GM23338 (cell line): ENCODE measurements around the gene DGLUCY. TPM values are rescaled to one million over a fixed set of nuclear protein-coding genes. Genes with fewer than 3 reads are reported as not detected.

Source experiments
- ATAC-seq: fragments of 200-7000 bp; cut with Tn5 transposase; 3 replicates; pipeline ENCODE4 v1.9.1; 2020
- DNase-seq: peaks from one replicate; pipeline ENCODE4 v3.0.0-alpha.2; 2015; ENCODE audit warnings: low spot score
- H2AFZ ChIP-seq: fragments of 200-600 bp; sonication (generic); 2 replicates; pipeline ENCODE4 v1.8.0; 2016; ENCODE audit warnings: antibody characterized with exemption, mild to moderate bottlenecking, moderate library complexity
- H3F3A ChIP-seq: fragments of 200-600 bp; sonication (generic); replicated peaks from 2 replicates; pipeline ENCODE4 v1.8.0; 2017; ENCODE audit warnings: antibody characterized with exemption, mixed run types, low read depth
- H3K27ac ChIP-seq: fragments of 200-600 bp; sonication (generic); 2 replicates; pipeline ENCODE4 v1.6.1; 2016; ENCODE audit warnings: low read depth
- H3K27me3 ChIP-seq: fragments of 200-600 bp; sonication (generic); 2 replicates; pipeline ENCODE4 v1.8.0; 2016; ENCODE audit warnings: mild to moderate bottlenecking, mixed run types, moderate library complexity; ENCODE audit not compliant: insufficient read depth
- H3K36me3 ChIP-seq: fragments of 200-600 bp; sonication (generic); 2 replicates; pipeline ENCODE4 v1.8.0; 2016; ENCODE audit warnings: mild to moderate bottlenecking; ENCODE audit not compliant: insufficient read depth
- H3K4me1 ChIP-seq: fragments of 200-600 bp; sonication (generic); 2 replicates; pipeline ENCODE4 v1.8.0; 2016; ENCODE audit warnings: mild to moderate bottlenecking, moderate library complexity; ENCODE audit not compliant: insufficient read depth
- H3K4me2 ChIP-seq: fragments of 200-600 bp; sonication (generic); 2 replicates; pipeline ENCODE4 v1.7.1; 2017; ENCODE audit warnings: mixed run types
- H3K4me3 ChIP-seq: fragments of 200-600 bp; sonication (generic); 2 replicates; pipeline ENCODE4 v1.6.1; 2016; ENCODE audit warnings: mixed run types
- H3K79me2 ChIP-seq: fragments of 200-600 bp; sonication (generic); replicated peaks from 2 replicates; pipeline ENCODE4 v1.8.0; 2017; ENCODE audit warnings: mild to moderate bottlenecking; ENCODE audit not compliant: insufficient read depth
- H3K9me2 ChIP-seq: fragments of 200-600 bp; sonication (generic); 2 replicates; pipeline ENCODE4 v1.8.0; 2017; ENCODE audit not compliant: insufficient read depth
- H4K20me1 ChIP-seq: fragments of 200-600 bp; sonication (generic); replicated peaks from 2 replicates; pipeline ENCODE4 v1.8.0; 2017; ENCODE audit warnings: mild to moderate bottlenecking; ENCODE audit not compliant: insufficient read depth
- H3K27ac Mint-ChIP-seq: 2 replicates; pipeline ENCODE4 v1.8.0; 2020; ENCODE audit warnings: inconsistent platforms, mild to moderate bottlenecking, moderate library complexity, mixed read lengths
- H3K27me3 Mint-ChIP-seq: 3 replicates; pipeline ENCODE4 v1.8.0; 2022; ENCODE audit warnings: low read depth, mild to moderate bottlenecking, moderate library complexity, mixed read lengths, inconsistent platforms; ENCODE audit not compliant: insufficient read depth, poor library complexity
- H3K36me3 Mint-ChIP-seq: 3 replicates; pipeline ENCODE4 v1.8.0; 2021; ENCODE audit warnings: low read depth, mild to moderate bottlenecking, inconsistent platforms, moderate library complexity, mixed read lengths
- H3K4me1 Mint-ChIP-seq: 3 replicates; pipeline ENCODE4 v1.8.0; 2020; ENCODE audit warnings: mild to moderate bottlenecking, inconsistent platforms, mixed read lengths
- H3K4me3 Mint-ChIP-seq: 3 replicates; pipeline ENCODE4 v1.8.0; 2021; ENCODE audit warnings: moderate library complexity, mild to moderate bottlenecking, inconsistent platforms, mixed read lengths
- H3K9me3 Mint-ChIP-seq: 3 replicates; pipeline ENCODE4 v1.8.0; 2020; ENCODE audit warnings: moderate library complexity, mild to moderate bottlenecking, inconsistent platforms, mixed read lengths
- CREB1 ChIP-seq: fragments of 250-450 bp; sonication (Bioruptor Pico); IDR thresholded peaks from 2 replicates; pipeline ENCODE4 v1.5.0; 2020; ENCODE audit warnings: low read depth, mild to moderate bottlenecking, moderate library complexity
- CTCF ChIP-seq, 2 experiments: fragments of 200-600 bp in 1 of 2; sonication (generic) in 1 of 2; conservative IDR thresholded peaks; 2 replicates each; pipeline versions ENCODE4 v1.5.1 to v1.6.1; 2016 to 2017; ENCODE audit warnings: antibody characterized with exemption in 2 of 2, low read depth in 2 of 2, mild to moderate bottlenecking in 2 of 2, moderate library complexity in 1 of 2
- EZH2 ChIP-seq: fragments of 200-600 bp; sonication (generic); IDR thresholded peaks from one replicate; pipeline ENCODE4 v1.8.0; 2017; ENCODE audit warnings: antibody characterized with exemption, mild to moderate bottlenecking, low read depth; ENCODE audit not compliant: unreplicated experiment
- JUNB ChIP-seq: IDR thresholded peaks from one replicate; pipeline ENCODE4 v1.6.1; 2016; ENCODE audit warnings: antibody characterized with exemption; ENCODE audit not compliant: unreplicated experiment
- NANOG ChIP-seq: IDR thresholded peaks from 2 replicates; pipeline ENCODE4 v1.6.1; 2016; ENCODE audit warnings: antibody characterized with exemption, borderline replicate concordance
- POLR2AphosphoS5 ChIP-seq: IDR thresholded peaks from 2 replicates; pipeline ENCODE4 v1.6.1; 2016; ENCODE audit warnings: antibody characterized with exemption, low read depth
- STAT1 ChIP-seq: IDR thresholded peaks from one replicate; pipeline ENCODE4 v1.6.1; 2016; ENCODE audit warnings: antibody characterized with exemption; ENCODE audit not compliant: unreplicated experiment
- ZNF114 ChIP-seq: fragments of 250-450 bp; sonication (Bioruptor Pico); IDR thresholded peaks from 2 replicates; pipeline ENCODE4 v1.5.0; 2020; ENCODE audit warnings: mild to moderate bottlenecking, moderate library complexity
- ZNF331 ChIP-seq: fragments of 250-450 bp; sonication (Bioruptor Pico); IDR thresholded peaks from 2 replicates; pipeline ENCODE4 v1.5.0; 2020; ENCODE audit warnings: low read depth, mild to moderate bottlenecking, moderate library complexity
- ZNF462 ChIP-seq: fragments of 250-450 bp; sonication (Bioruptor Pico); IDR thresholded peaks from 2 replicates; pipeline ENCODE4 v1.5.0; 2020; ENCODE audit warnings: mild to moderate bottlenecking, moderate library complexity
- polyA plus RNA-seq: library from polyadenylated mRNA; unstranded; fragments of >200 nt; fragmentation: Nextera tagmentation; extraction: Ambion mirVana; gene quantifications from 2 replicates; pipeline ENCODE4 v1.2.1, GENCODE V29; 2016
- total RNA-seq: library from RNA; depleted of rRNA; stranded (reverse); fragments of >200 nt; shearing (Covaris generic); gene quantifications from 2 replicates; pipeline ENCODE4 v1.2.3, GENCODE V29; 2014

The DGLUCY gene
- total and polyA plus RNA-seq, 2 experiments from 2014 or later = 14.6 to 31.6 TPM

GRCh38 chr14:91229743-91230200, 115.9 kb downstream of the DGLUCY start:
- H3K79me2 ChIP-seq = no peaks in the 10 kb centered on the region
- no peak overlapping the region for H3K27ac ChIP-seq
- TF ChIP-seq ZNF331 (CRISPR knock-in tag) (no peak), CTCF (conservative IDR thresholded peaks at IDR 0.05; ENCODE audit: low read depth in 2 of 2) (no peak), STAT1 (no peak), POLR2AphosphoS5 (no peak), NANOG (no peak), CREB1 (CRISPR knock-in tag) (no peak), ZNF114 (CRISPR knock-in tag) (no peak), EZH2 (no peak), JUNB (no peak), ZNF462 (CRISPR knock-in tag) (no peak)
- peaks cover 23% of the 10 kb centered on the region for H3K4me1 Mint-ChIP-seq
- no peaks in the 10 kb centered on the region for H3K36me3 ChIP-seq
- peaks cover 23% of the 10 kb centered on the region for H3K36me3 Mint-ChIP-seq
- H4K20me1 ChIP-seq = no peaks in the 10 kb centered on the region; the same call in 1 of the 2 replicates
- no peak overlapping the region; the same call in 1 of the 2 replicates for H3K27ac Mint-ChIP-seq
- H3K27me3 Mint-ChIP-seq = peaks cover 7% of the 10 kb centered on the region
- H3K9me3 Mint-ChIP-seq = peaks cover 24% of the 10 kb centered on the region
- no peak overlapping the region for H3K4me3 Mint-ChIP-seq
- H3F3A ChIP-seq = no peaks in the 10 kb centered on the region
- H3K4me1 ChIP-seq = peaks cover 17% of the 10 kb centered on the region; the same call in 1 of the 2 replicates
- H3K4me2 ChIP-seq = no peak overlapping the region
- no peak overlapping the region for H2AFZ ChIP-seq
- no peaks in the 10 kb centered on the region for H3K27me3 ChIP-seq
- H3K9me2 ChIP-seq = peaks cover 5% of the 10 kb centered on the region; the same call in 1 of the 2 replicates
- DNase-seq (no peak), ATAC-seq (no peak)
- no peak overlapping the region for H3K4me3 ChIP-seq
